T47D (cell line): ENCODE results near the gene CPS1.

ENCODE experiments used
- DNase-seq, 2 experiments: peaks; one replicate each; pipeline versions ENCODE4 v3.0.0 to v3.0.0-alpha.2; 2011 to 2012; ENCODE audit warnings: low read depth in 1 of 2, low spot score in 1 of 2
- JUND ChIP-seq: IDR thresholded peaks from 2 replicates; pipeline ENCODE4 v1.6.1; 2012; ENCODE audit warnings: low read depth
- in situ Hi-C: cut with HindIII; loops from 2 replicates; pipeline ENCODE4 v1.10.0; 2016; ENCODE audit warnings: low sequenced_read_pairs, low pct_unique_long_range_greater_than_20kb

Gene CPS1

DNA sequence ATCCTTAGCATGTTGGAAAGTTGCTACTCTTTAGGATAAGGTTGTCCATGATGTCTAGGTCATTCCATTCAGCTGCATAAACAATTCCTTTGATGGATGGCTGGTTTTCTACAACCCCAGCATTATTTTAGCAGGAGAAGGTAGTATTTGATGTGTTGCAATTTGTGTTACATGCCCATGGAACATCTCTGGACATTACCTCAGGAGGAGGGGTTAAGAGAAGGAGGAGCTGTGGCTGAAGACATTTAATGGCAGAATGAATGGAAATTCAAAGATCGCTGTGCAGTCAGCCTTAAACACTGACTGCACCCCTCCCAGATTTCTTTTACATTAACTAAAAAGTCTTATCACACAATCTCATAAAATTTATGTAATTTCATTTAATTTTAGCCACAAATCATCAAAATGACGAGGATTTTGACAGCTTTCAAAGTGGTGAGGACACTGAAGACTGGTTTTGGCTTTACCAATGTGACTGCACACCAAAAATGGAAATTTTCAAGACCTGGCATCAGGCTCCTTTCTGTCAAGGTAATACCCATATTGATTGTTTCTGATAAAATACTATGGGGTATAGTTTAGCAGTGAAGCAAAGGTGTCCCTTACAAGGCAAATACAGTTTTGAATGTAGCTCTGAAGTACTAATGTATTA, at the start of gene CPS1:
Gene CPS1, plus strand, starts transcription at position 271 of the 652 bp plus-strand sequence. Its CDS starts 135 bp downstream, at position 406.
- in situ Hi-C loops, result no loop called here
- TF ChIP-seq JUND, result no peak
- no peak for DNase-seq

DNA sequence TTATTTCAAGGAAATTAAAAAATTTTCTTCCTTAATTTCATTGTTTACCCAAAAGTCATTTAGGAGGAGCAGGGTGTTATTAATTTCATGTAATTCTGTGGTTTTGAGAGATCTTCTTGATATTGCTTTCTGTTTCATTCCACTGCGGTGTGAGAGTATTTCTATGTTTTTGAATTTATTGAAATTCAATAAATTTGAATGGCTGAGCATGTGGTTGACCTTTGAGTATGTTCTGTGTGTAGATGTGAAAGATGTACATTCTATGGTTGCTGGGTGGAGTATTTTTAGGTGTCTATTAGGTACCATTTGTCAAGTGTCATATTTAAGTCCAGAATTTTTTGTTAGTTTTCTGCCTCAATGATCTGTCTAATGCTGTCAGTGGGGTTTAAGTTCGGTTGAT, 40.5 kb upstream of the CPS1 start:
- DNase-seq, result no peak

DNA sequence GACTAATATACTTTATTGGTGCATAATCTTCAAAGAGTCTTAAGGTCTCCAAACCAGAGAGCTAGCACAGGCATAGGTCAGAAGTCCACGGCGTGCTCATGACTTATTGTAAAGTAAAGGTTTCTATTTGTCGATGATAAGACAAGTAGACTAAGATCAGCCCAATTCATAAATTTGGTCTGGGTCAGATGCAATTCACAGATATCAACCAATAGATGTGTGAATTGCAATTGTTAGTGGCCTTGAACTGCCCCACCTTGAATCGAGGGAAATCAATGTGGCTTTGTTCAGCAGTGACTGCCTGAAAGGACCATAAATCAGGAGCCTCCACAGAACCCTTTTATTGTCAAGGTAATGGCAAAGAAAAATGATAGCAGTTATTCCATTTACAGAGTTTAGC, 39.1 kb upstream of the CPS1 start:
- TF ChIP-seq JUND, result no peak
- in situ Hi-C loops, result no loop called here
- no peak for DNase-seq

More for the DNA sequence above, 40.5 kb upstream of the CPS1 start:
- TF ChIP-seq JUND, result no peak
- in situ Hi-C loops, result no loop called here

DNA sequence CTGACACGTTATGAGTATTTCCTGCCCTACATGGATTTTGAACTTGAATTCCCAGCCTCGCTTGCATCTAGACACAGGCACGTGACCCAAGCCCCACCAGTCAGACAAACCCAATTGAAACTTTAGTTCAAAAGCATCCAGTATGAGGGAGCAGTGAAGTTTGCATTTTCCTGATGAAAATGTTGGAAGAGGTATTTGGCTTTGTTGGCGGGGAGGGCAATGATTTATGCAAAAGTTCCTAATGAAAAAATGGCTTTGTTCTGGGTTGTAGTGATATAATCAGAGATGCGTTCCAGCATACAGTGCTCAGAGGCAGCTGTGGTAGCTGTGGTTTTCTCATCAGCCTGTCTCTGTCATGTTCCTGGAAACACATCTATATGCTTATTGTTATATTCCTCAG, 36.8 kb upstream of the CPS1 start:
- no peak for DNase-seq
- no peak for TF ChIP-seq JUND
- in situ Hi-C loops, result no loop called here

DNA sequence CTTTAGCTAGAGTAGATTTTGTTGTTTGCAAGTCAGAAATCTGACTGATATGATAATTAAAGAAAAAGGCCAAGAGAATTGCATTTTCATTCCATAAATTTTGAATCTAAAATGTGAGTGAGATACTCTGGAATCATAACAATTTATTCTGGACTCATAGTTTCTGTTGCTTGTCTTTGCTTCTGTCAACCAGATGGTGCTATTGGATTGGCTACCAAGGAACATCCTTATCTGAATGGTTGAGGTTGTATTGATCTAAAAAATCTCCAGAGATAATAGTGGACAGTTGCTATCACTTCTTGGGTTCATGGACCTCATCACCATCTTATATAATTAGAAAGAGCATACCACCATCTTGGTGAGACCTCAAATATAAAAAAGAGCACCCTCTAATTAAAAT, 34.0 kb upstream of the CPS1 start:
- TF ChIP-seq JUND, result no peak
- DNase-seq, result no peak
- in situ Hi-C loops, result no loop called here

DNA sequence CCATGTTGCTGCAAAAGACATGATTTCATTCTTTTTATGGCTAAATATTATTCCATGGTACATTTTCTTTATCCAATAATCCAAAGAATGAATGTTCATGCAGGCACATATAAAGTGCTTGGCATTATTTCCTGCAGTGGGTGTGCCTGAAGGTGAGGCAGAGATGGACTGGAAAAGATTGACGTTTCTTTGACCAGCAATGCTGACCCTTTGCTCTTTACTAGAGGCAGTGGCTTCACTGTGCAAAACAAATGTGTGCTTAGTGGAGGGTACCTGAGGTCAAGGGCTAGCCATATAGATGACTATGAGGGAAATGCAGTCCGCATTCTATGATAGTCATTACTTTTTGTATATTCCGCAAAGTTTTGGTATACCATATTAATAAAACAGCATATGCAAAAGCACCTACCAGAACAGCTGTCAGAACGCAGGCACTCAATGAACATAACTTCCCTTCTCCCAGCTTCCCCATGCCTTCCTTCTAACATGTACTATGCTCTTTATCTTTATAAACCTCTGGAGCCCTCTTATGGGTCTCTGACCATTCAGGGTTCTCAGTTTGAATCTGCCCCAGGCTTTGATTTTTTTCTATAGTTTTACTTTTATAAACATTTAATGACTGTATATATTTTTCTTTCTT, 32.6 kb upstream of the CPS1 start:
- in situ Hi-C loops, result no loop called here
- no peak for TF ChIP-seq JUND
- no peak for DNase-seq

DNA sequence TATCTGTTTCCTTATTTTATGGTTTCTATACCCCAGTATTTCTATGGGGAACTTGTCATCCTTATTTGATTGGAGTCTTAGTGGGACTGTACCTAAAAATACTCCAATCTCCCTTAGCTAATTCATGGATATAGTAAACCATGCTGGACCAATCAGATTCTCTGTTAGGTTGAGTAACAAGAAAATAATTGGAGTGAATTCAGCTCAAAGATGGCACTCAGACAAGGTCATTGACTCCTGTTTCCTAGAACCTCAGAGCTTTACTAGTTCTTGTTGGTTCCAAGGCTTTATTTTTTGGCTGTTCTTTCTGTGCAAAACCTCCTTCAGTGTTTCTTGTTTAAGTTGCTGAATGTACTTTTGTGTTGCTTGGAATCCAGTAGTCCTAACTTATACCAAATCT, 31.9 kb upstream of the CPS1 start:
- TF ChIP-seq JUND, result no peak
- no peak for DNase-seq
- in situ Hi-C loops, result no loop called here

DNA sequence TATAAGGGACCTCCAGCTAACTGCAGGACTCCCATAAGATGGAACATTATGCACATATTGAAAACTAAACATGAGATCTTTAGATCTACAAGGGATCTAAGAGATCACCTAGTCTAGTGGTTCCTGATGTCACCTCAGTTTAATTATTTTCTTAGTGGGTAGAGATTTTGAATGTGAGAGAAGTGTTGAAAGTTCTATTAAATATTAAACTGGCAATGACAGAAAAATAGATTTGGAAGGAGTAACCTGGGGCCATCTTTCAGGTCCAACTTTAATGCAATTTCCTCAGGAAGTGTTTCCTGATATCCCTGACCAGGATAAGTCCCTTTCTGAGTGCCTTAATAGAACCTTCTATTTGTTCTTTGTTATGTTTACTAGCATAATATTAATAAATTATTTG, 29.1 kb upstream of the CPS1 start:
- no peak for DNase-seq
- in situ Hi-C loops, result no loop called here
- TF ChIP-seq JUND, result no peak

DNA sequence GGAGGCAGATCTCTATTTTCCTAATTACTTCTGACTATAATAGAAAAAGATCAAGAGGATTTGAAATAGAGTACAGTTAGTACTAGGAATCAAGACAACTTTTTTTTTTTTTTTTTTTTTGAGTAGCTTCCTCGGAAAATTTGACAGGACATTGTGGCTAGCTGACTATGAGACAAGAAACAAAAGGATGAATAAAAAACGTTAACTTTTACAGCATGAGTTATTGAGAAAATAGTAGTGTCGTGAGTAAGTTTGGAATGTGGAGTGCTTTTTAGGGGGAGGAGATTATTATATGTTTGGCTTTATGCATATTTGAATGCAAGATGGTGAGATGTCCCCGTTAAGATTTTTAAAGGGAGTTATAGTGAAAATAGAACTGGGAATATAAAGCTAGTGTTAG, 27.7 kb upstream of the CPS1 start:
- no peak for DNase-seq
- in situ Hi-C loops, result no loop called here
- TF ChIP-seq JUND, result no peak

DNA sequence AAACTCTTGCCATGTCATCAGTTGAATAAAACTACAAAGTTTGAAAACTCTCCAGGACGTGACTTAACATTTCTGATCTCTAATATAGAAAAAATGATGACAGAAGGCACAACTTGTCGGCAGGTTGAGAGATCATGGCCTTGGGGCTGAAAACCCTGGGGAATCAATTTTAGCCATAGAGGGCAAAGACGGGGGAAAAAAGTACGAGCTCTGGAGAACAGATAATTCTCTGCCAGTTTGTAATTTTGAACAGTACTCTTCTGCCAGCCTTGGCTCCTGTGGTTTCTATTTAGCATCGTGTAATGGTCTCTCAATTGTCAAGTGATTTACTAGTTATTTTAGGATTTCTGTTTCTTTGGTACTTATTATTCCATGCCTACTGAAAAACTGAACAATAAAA, 25.3 kb upstream of the CPS1 start:
- in situ Hi-C loops, result no loop called here
- no peak for TF ChIP-seq JUND
- no peak for DNase-seq

DNA sequence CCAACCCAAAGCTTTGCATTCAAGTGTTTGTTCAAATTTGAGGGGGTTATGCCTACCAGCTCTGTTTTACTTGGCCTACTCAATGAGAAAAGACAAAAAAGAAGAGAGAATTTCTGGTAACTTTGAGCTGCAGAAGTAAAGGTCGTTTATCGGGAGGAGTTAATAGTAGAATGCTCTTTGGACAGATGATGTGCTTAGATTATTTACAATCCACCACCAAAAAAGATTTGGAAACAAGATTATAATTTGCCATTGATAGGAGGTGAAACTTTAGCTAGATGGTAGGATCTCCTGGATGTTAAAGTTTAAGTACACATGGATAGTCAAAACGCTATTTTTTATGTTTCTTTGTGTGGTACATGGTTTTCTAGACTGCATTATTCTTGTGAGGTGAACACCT, 24.9 kb upstream of the CPS1 start:
- no peak for DNase-seq
- in situ Hi-C loops, result no loop called here
- no peak for TF ChIP-seq JUND

DNA sequence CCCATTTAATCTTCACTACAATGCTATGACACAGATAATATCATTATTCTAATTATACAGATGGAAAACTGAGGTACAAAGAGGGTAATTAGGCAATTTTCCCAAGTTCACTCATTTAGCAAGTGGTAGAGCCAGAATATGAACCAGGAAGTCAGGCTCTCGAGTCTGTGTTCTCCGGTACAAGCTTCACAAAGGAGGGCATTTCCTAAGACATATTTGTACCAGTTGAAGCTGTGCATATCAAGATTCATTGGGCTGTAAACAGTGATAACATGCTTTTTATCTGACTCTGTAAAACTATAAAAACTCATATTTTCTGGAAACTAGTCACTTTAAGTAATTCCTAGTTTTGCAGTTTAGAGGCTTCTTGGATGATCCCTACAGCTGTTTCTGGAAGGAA, 23.0 kb upstream of the CPS1 start:
- in situ Hi-C loops, result no loop called here
- DNase-seq, result no peak
- no peak for TF ChIP-seq JUND

DNA sequence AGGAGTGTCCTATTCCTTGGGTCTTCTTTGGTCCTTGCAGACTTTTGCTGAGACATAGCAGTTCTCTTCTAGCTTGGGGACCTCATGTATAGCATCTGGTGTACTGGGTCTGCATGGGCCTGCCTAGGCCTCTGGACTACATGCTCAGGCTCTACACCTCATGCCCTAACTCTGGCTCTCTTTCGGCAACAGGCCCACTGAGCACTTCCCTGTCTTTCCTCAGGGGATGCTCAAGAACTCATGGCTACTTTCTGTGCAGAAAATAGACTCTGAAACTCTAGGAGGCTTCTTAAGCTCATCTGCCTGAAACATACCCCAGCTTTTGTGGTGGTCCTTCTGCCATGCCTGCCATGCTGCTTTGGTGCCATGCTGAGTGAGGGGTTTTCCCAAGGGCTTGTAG, 21.5 kb upstream of the CPS1 start:
- in situ Hi-C loops, result no loop called here
- no peak for TF ChIP-seq JUND

More for the DNA sequence above, 21.5 kb upstream of the CPS1 start:
- DNase-seq, result no peak
